ENCODE results near the gene SLCO2B1.

Gene SLCO2B1

DNA sequence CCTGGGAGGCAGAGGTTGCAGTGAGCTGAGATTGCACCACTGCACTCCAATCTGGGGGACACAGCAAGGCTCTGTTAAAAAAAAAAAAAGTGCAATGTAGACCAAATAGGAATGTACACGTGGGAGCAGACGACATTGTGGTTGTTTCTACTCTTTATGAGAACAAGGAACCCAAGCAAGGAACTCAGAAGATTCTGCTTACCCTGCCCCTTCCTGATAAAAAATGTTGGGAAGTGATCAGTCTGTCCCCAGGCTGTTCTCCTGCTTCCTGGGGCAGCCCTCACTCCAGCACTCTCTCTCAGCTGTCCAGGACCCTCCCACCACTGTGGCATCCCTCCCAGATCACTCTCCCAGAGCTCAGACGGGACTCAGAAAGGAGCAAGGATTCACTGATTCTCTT is 31.8 kb downstream of the SLCO2B1 start:
- TF ChIP-seq, protein P1, sequence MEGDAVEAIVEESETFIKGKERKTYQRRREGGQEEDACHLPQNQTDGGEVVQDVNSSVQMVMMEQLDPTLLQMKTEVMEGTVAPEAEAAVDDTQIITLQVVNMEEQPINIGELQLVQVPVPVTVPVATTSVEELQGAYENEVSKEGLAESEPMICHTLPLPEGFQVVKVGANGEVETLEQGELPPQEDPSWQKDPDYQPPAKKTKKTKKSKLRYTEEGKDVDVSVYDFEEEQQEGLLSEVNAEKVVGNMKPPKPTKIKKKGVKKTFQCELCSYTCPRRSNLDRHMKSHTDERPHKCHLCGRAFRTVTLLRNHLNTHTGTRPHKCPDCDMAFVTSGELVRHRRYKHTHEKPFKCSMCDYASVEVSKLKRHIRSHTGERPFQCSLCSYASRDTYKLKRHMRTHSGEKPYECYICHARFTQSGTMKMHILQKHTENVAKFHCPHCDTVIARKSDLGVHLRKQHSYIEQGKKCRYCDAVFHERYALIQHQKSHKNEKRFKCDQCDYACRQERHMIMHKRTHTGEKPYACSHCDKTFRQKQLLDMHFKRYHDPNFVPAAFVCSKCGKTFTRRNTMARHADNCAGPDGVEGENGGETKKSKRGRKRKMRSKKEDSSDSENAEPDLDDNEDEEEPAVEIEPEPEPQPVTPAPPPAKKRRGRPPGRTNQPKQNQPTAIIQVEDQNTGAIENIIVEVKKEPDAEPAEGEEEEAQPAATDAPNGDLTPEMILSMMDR (IDR thresholded peaks at IDR 0.05; ENCODE audit: borderline replicate concordance, extremely low read depth, low read length, poor library complexity, severe bottlenecking) = no peak
- no peak for TF ChIP-seq EZH2 (IDR thresholded peaks at IDR 0.05; ENCODE audit: borderline replicate concordance, low read depth, low read length, severe bottlenecking)
- Histone ChIP-seq H3K36me3 (ENCODE audit: insufficient read depth, low read length) (no peaks in the 10 kb centered on the region), H3K27me3 (ENCODE audit: insufficient read depth, low read length, poor library complexity) (no peaks in the 10 kb centered on the region), H3K27ac (ENCODE audit: low read length) (no peak overlapping the region), H3K4me1 (ENCODE audit: insufficient read depth, low read length) (no peaks in the 10 kb centered on the region), H4K20me1 (ENCODE audit: insufficient read depth, low read length) (no peaks in the 10 kb centered on the region), H3K9me3 (ENCODE audit: insufficient read depth, low read length, severe bottlenecking) (no peaks in the 10 kb centered on the region), H3K79me2 (ENCODE audit: insufficient read depth, low read length) (no peaks in the 10 kb centered on the region), H3K9ac (ENCODE audit: low read depth, low read length) (no peak overlapping the region), H3K4me2 (ENCODE audit: insufficient read depth, low read length) (no peak overlapping the region), H3K4me3 (ENCODE audit: low read depth in 1 of 2, low read length in 2 of 2) (no peak overlapping the region), H2AFZ (ENCODE audit: low read depth, low read length) (no peak overlapping the region)
- DNase-seq = no peak
- no peak for ATAC-seq (ENCODE audit: insufficient read depth, low read depth)

DNA sequence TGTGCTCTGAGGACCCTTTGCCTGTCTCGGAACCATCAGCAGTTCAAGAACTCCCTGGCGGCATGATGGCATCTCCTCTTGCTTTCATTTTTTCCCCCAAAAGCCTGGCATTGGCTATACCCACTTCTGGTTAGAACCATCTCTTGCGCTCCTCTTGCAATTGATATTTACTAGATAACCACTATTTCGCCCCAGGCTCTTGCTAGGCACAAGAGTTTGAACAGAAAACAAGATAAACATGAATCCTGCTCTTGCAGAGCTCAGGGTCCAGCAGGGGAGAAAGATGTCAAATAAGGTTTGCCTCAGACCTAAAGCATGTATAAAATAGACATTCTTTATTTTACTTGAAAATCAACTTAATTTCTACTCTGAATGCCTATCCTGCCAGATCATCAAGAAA is 33.1 kb downstream of the SLCO2B1 start:
- no peak for ATAC-seq (ENCODE audit: insufficient read depth, low read depth)
- no peaks in the 10 kb centered on the region for H4K20me1 ChIP-seq (ENCODE audit: insufficient read depth, low read length)

DNA sequence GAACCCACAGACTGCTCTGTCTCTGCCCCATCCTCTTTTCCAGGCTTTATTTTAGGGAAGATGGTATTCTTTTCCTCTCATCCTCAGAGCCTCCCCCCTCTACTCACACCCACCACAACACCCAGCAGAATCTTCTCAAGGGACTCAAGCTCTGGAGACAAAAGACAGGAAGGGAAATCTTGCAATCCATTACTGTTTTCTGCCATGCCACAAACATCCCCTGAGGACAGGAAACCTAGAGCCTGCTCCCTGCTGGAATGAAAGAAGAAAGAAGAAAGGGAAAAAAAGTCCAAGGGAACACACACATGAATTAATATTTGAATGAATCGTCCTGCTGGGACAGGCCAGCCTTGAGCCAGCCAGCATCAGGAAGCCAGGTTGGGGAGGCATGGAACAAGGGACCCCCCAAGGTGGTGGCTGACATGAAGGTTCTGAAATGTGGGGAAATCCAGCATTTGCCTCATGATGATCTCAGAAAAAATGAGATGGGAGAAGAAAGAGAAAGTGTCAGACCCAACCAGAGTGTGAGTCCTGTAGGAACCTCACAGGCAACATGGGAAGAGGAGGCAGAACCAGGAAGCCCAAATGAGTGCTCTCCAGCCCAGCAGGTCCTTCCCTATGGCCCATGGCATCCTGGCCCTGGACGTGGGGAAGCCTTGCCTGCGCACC is 34.0 kb downstream of the SLCO2B1 start:
- no peaks in the 10 kb centered on the region for H3K4me1 ChIP-seq (ENCODE audit: insufficient read depth, low read length)
- ATAC-seq (ENCODE audit: insufficient read depth, low read depth) (no peak), DNase-seq (no peak)
- no peak overlapping the region for H3K9ac ChIP-seq (ENCODE audit: low read depth, low read length)
- no peak overlapping the region for H3K4me2 ChIP-seq (ENCODE audit: insufficient read depth, low read length)
- no peaks in the 10 kb centered on the region for H3K36me3 ChIP-seq (ENCODE audit: insufficient read depth, low read length)
- no peaks in the 10 kb centered on the region for H3K9me3 ChIP-seq (ENCODE audit: insufficient read depth, low read length, severe bottlenecking)
- TF ChIP-seq, protein P1 (IDR thresholded peaks at IDR 0.05; ENCODE audit: borderline replicate concordance, extremely low read depth, low read length, poor library complexity, severe bottlenecking) = no peak
- TF ChIP-seq EZH2 (IDR thresholded peaks at IDR 0.05; ENCODE audit: borderline replicate concordance, low read depth, low read length, severe bottlenecking) = no peak
- no peaks in the 10 kb centered on the region for H3K79me2 ChIP-seq (ENCODE audit: insufficient read depth, low read length)
- no peak overlapping the region for H2AFZ ChIP-seq (ENCODE audit: low read depth, low read length)
- H3K4me3 ChIP-seq (ENCODE audit: low read depth in 1 of 2, low read length in 2 of 2) = no peak overlapping the region
- no peaks in the 10 kb centered on the region for H4K20me1 ChIP-seq (ENCODE audit: insufficient read depth, low read length)
- H3K27ac ChIP-seq (ENCODE audit: low read length) = no peak overlapping the region
- no peaks in the 10 kb centered on the region for H3K27me3 ChIP-seq (ENCODE audit: insufficient read depth, low read length, poor library complexity)

More for the DNA sequence above, 33.1 kb downstream of the SLCO2B1 start:
- Histone ChIP-seq H3K79me2 (ENCODE audit: insufficient read depth, low read length) (no peaks in the 10 kb centered on the region), H2AFZ (ENCODE audit: low read depth, low read length) (no peak overlapping the region), H3K27ac (ENCODE audit: low read length) (no peak overlapping the region), H3K4me2 (ENCODE audit: insufficient read depth, low read length) (no peak overlapping the region), H3K36me3 (ENCODE audit: insufficient read depth, low read length) (no peaks in the 10 kb centered on the region), H3K9me3 (ENCODE audit: insufficient read depth, low read length, severe bottlenecking) (no peaks in the 10 kb centered on the region), H3K4me1 (ENCODE audit: insufficient read depth, low read length) (no peaks in the 10 kb centered on the region), H3K4me3 (ENCODE audit: low read depth in 1 of 2, low read length in 2 of 2) (no peak overlapping the region), H3K9ac (ENCODE audit: low read depth, low read length) (no peak overlapping the region), H3K27me3 (ENCODE audit: insufficient read depth, low read length, poor library complexity) (no peaks in the 10 kb centered on the region)
- TF ChIP-seq EZH2 (IDR thresholded peaks at IDR 0.05; ENCODE audit: borderline replicate concordance, low read depth, low read length, severe bottlenecking) = no peak
- TF ChIP-seq, protein P1 (IDR thresholded peaks at IDR 0.05; ENCODE audit: borderline replicate concordance, extremely low read depth, low read length, poor library complexity, severe bottlenecking) = no peak
- no peak for DNase-seq
